GM04503 (cell line): ENCODE data around the gene DPP10.

Source experiments
- DNase-seq: peaks from one replicate; pipeline ENCODE4 v3.0.0-alpha.2; 2012; ENCODE audit warnings: low read depth

DPP10 gene

DNA sequence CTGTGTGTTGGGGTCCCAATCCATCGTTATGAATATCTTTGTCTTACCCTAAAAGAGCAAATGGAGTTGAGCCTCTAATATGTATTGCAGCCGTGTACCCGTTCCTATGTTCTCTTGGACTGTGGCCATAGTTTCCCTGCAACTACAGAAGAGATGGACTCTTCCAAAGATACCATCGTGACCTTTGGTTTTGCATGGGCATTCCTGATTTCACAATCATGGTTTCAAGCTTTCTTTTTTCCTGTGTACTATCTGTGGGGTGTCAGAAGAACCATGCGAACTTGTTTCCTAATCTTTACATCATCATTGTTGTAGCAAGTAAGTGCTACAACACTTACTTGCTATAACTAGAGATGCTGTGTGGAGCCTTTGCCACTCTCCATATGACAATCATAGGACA lies 1295.7 kb downstream of the DPP10 start:
- DNase-seq: no peak

DNA sequence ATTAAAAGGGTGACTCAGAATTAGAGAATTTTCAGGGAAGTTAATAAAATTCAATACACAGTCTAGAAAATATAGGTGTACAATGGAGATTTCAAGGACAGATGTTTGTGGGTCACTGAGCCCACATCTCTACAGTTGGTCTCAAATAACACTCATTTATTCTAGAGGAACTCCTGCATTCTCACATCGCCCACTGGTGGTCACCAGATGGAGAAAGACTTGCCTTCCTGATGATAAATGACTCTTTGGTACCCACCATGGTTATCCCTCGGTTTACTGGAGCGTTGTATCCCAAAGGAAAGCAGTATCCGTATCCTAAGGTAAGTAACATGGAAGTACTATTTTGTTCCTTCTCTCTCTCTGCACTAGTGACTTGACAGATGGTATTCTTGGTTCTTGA lies 1297.1 kb downstream of the DPP10 start:
- no peak for DNase-seq

DNA sequence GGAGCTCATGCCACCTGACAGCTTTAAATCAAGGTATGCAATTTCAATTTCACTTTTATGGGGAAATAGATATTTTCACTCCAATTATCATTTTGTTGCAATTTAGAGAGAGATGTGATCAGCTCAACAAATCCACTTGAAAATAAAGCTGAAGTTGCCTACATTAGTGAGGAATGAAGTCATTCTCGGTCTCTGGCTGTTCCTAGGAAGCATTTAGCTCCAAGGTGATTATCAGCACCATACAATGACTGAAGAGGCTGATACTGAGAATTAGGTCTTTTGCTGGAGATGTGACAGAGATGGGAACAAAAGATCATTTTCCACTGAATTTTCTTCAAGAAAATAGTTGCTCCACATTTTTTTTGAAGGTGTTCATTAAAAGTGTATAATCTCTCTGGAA lies 1303.7 kb downstream of the DPP10 start:
- DNase-seq: no peak

DNA sequence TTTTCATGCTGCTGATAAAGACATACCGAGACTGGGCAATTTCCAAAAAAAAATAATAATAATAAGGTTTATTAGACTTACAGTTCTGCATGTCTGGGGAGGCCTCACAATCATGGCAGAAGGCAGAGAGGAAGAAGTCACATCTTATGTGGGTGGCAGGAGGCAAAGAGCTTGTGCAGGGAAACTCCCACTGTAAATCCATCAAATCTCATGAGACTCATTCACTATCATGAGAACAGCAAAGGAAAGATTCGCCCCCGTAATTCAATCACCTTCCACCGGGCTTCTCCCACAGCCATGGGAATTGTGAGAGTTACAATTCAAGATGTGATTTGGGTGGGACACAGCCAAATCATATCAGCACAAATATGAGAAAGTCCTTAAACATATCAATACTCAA lies 1314.8 kb downstream of the DPP10 start:
- DNase-seq: no peak

DNA sequence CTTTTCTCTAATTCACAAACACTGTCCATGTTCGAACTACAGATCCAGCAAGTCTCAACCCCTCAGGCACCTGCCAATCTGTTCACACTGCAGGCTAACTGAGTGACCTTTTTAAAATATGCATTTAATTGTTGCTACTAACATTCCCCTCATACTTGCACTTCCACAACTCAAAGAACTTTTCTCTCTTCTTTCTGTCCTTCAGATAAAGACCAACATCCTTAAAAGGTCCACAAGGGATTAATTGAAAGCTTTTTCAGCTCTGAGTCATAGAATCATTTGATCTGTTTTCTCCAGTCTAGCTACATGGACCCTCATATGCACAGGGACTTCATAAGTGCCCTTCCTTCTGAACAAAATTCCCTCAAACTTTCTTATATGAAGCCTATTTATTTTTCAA lies 1321.2 kb downstream of the DPP10 start:
- DNase-seq: no peak

DNA sequence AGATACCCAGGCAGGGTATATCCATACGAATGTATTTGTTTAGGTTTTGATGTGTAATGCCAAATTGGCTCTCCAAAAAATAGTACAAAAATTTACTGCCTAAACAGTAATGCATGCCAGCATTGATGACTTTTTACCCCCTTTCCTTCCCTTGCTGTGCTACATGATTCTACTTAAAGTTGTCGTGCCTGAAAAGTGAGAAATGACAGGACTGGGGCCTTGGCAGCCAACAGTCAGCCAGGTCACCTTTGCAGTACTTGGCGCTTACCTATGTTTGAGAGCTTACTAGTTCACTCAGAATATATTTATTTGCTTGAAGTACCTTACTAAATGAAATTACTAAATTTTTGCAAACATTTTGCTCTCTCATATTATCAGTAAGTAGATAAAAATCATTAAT lies 1329.1 kb downstream of the DPP10 start:
- no peak for DNase-seq

DNA sequence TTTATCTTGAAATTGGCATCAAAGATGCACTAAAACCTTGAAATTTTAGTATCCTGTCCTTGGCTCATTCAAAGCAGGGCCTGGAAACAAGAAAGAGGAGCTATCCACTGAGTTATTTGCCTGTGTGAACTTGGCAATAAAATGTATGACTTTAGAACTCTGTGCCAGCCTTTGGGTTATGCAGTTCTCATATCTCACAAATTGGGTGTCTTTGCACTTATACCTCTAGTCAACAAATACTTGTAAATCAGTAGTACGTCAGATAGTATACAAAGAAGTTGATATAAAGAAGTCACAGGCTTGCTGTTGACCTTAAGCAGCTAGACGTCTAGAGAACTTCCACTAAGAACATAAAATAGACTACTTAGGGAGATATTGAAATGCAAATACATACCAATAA lies 1331.9 kb downstream of the DPP10 start:
- no peak for DNase-seq

DNA sequence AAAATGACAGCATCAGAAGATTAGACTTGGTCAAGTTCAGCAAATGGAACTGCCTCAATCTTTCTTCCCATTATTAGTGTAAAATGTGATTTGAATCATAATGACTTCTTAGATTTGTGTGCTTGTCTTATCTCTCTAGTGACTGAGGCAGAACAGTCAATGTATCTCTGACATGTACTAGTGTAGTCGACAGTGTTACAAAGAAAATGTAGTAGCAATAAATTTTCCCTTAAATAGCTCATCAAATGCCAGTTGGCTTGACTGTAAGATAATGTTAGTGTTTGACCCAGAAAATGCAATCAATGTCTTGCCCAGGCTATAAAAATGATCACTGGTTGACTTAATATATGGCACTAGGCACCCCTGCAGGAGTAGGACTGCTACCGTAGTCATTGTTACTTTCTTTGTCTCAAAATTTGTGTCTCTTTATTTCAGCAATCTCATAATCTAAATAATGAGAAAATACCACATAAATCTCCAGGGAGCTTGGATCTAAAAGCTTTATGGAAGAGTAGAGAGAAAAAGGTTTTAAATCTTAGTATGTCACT lies 1336.7 kb downstream of the DPP10 start:
- DNase-seq: no peak

DNA sequence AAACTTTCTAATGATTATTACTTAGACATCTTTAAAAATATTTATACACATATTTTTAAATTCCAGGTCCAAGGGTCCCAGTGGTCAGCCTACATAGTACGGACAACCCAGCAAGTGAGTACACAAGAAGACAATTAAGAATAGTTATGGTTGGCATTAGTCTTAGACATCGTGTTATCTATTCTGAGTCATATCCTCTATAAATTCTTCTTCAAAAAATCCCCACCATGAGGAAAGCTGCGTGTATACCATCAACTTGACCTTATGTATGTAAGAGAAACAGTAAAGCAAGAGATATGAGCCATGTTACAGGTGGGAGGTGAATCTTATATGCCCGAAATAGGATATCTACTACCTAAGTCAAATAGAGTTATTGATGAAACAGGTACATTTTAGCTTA lies 1339.8 kb downstream of the DPP10 start:
- DNase-seq: no peak

DNA sequence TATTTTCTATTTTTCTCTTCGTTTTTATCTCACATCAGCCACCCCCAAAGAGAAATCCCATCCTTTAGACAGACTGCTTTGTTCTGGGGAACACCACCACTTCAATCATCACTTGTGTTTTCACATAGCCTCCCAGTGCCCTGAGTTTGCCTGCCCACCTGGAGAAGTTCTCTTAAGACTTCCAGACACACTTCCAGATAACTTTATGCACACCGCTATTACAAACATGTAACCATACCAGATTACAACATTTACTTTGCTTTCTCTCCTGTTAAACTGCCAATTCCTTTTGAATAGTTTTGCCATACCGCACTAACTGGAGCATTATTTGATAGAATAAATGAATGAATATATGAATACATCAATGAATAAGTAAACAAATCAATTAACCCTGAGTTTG lies 1353.6 kb downstream of the DPP10 start:
- DNase-seq: no peak

DNA sequence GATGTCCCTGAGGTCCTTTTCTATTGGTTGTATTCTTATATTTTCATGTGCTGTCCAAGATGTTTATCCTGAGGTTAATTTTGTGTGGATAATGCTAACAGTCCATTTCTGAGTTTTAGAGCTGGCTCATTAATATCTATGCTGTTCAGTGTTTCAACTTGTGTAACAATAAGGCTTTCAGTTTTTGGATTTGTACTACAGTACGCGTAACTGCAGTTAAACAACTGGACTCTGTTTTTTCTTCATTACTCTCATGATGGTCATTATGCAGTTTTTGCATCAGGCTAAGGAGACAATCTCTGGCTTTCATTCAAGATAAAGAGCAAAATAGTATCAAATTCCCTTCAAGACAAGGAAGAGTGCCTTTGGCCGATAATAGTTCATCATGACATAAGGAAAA lies 1364.8 kb downstream of the DPP10 start:
- no peak for DNase-seq

DNA sequence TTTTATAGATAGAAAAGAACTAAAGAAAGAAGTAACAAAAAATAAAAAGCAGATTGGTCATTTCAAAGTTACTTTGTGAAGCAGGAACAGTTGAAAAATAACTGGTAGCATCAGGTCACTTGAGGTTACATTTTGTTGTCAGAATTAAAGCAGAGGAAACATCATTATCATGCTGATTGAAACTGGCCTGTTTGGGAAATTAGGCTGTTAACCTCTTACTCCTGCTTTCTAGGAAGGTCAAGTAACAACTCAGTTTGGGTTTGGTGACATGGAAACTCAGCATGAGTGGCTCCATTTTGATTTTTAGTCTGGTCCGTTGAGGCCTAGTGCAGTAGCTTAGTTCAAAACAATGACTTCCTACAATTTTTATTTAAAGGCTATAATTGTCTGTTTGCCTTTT lies 1383.5 kb downstream of the DPP10 start:
- DNase-seq: no peak

DNA sequence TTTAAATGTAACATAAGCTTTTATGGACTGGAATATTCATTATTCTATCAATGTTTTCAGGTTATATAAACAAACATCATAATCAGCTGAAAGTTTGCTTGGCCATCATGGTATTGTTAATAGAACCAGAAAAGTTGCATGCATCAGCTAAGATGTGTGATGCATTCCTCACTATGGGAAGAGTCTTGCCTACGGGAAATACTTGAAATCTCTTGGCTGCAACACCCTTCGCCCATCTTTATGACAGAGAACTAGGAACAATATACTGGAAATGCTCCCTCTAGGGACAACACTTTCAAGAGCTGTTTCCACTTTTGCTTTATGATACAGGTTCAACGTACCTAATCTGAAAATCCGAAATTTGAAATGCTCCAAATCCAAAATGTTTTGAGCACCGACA lies 1390.8 kb downstream of the DPP10 start:
- no peak for DNase-seq

DNA sequence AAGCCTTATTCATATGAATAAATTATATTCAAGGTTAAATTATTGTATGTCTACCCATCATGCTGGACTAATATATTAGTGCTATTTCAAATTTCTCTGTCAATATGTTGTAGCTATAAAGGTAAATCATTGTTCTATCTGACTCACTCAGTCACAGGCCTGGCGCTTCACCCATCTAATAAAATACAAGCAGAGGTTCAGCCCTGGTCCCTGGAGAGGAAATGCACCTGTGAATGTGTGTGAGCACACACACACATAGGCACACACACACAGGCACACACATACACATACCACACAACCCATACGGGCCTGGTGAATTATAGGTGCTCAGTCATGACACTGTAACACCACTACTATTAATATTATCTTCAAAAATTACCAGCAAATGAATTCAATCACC lies 1396.1 kb downstream of the DPP10 start:
- no peak for DNase-seq

DNA sequence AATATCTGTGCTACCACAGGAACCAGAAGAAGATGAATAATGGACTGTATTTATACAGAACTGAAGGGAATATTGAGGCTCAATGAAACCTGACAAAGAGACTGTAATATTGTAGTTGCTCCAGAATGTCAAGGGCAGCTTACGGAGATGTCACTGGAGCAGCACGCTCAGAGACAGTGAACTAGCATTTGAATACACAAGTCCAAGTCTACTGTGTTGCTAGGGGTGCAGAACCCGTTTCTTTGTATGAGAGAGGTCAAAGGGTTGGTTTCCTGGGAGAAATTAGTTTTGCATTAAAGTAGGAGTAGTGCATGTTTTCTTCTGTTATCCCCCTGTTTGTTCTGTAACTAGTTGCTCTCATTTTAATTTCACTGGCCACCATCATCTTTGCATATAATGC lies 1399.9 kb downstream of the DPP10 start:
- DNase-seq: no peak

DNA sequence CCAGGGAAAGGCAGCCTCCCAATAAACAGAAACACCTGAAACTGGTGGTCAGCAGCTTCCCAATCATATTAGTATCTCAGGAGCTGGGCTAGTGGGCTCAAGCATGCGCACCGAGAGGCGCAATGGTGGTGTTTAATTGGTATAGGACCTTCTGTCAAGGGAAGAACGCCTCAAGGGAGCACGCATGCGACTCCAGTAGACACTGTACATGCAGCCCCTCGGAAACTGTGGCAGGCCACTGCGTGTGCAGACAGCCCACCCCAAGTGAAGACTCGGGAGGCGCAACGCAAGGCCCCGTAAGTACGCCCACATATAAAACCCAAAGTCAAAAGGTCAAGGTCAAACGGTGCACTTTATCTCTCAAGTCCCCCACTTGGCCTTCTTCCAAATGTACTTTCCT lies 1405.8 kb downstream of the DPP10 start:
- DNase-seq: no peak

DNA sequence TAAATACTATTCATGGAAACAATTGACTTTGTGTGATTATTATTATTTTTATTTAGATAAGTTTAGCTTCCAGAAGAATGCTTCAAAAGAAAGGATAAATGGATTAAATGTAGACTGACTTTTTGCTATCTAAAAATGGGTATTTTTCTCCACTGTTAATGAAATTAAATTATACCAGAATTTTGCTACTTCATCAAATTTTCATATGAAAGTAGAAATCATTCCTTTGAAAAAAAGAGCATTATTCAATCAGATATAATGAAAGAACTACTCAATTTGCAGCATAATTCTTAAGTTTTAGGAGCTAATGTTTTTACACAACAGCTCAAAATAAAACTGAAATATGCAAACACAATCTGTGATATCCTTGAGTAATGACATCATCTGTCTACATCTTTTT lies 1424.6 kb downstream of the DPP10 start:
- DNase-seq: no peak

DNA sequence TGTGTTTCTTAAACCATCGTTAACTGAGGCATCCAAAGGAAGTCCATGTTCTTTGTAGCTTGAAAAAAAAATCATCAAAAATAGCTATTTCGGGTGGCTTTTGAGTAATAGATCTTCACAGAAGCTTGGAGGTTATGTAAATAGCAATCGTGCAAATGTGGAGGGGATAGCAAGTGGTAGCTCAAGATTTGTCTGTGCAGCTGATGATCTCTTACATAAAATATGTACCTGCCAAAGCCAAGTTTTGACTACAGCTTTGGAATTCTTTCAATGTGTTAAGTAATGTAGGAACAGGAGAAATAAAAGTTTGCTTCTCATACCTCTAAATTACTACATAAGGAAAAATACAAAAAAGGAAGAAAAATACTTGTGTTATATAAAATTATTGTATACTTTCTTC lies 1432.0 kb downstream of the DPP10 start:
- no peak for DNase-seq

DNA sequence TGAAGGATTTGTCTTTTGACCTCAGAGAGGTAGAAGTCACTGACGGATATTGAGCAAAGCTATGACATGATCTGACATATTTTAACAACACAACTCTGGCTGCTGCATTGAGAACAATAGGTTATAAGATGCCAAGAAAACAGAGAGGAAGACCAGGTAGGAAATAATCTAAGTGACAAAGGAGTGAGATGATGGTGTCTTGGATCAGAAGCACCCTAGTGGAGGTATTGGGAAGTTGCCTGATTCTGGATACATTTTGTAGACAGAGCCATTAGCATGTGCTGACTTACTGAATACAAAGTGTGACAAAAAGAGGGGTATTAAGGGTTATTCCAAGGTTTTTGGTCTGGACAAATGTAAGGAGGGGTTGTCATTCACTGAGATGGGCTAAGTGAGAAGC lies 1438.1 kb downstream of the DPP10 start:
- no peak for DNase-seq

DNA sequence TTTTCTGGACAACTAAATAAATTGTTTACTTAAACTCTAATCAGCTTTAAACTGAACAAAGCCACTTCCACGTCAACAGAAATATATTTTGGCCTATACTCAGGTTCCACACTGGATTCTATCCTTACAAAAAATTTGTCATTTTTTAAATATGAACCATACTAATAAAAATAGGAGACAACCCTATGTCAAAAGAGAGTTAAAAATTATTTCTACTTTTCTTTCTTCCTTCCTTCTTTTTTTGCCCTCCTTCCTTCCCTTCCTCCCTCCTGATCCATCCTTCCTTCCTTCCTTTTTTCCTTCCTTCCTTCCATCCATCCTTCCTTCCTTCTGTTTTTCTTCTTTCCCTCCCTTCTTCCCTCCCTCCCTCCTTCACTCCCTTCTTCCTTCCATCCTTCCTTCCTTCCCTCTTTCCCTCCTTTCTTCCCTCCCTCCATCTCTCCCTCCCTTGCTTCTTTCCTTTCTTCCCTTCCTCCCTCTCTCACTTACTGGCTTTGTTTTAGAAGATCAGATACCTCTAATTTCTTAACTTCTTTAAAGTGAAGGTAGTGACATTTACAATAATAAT lies 1444.9 kb downstream of the DPP10 start:
- DNase-seq: no peak
